Right atrium auricular region (tissue), 2 donors: ENCODE data around the gene ITGA1. TPM values are rescaled to one million over a fixed set of nuclear protein-coding genes. Genes with fewer than 3 reads are reported as not detected.

Experiments
- DNase-seq: peaks from one replicate; pipeline ENCODE4 v3.0.0-alpha.2; 2019; ENCODE audit warnings: low spot score
- H3K27ac ChIP-seq, 2 donors: fragments of 200-600 bp; sonication (generic); 1 replicate in 1 of 2; 2 replicates in 1 of 2; pipeline ENCODE4 v1.5.1; 2016 to 2019
- H3K27me3 ChIP-seq, 2 donors: fragments of 200-600 bp; sonication (generic); one replicate each; pipeline versions ENCODE4 v1.5.1 to v1.6.0; 2017 to 2019
- H3K36me3 ChIP-seq: fragments of 200-600 bp; sonication (generic); one replicate; pipeline ENCODE4 v1.5.1; 2016
- H3K4me1 ChIP-seq, 2 donors: fragments of 200-600 bp; sonication (generic); one replicate each; pipeline versions ENCODE4 v1.5.1 to v1.6.0; 2017 to 2019
- H3K4me3 ChIP-seq, 2 donors: fragments of 200-600 bp; sonication (generic); 1 replicate in 1 of 2; 2 replicates in 1 of 2; pipeline ENCODE4 v1.5.1; 2017 to 2019; ENCODE audit warnings: mild to moderate bottlenecking in 1 of 2, moderate library complexity in 1 of 2
- H3K9me3 ChIP-seq, 2 donors: fragments of 200-600 bp; sonication (generic); one replicate each; pipeline ENCODE4 v1.5.1; 2019
- total RNA-seq, 2 donors: library from RNA; depleted of rRNA; stranded (reverse); fragments of >200 nt; gene quantifications; one replicate each; pipeline ENCODE4 v1.1.0, GENCODE V29; 2016
- TF ChIP-seq, protein P1 (sequence below), 2 donors: fragments of 200-600 bp; sonication (generic); IDR thresholded peaks; one replicate each; pipeline ENCODE4 v1.5.1; 2019; ENCODE audit warnings: antibody characterized with exemption in 2 of 2

The ITGA1 gene
- total RNA-seq, 2 donors from 2014 or later, result 13.2 to 26.8 TPM

DNA sequence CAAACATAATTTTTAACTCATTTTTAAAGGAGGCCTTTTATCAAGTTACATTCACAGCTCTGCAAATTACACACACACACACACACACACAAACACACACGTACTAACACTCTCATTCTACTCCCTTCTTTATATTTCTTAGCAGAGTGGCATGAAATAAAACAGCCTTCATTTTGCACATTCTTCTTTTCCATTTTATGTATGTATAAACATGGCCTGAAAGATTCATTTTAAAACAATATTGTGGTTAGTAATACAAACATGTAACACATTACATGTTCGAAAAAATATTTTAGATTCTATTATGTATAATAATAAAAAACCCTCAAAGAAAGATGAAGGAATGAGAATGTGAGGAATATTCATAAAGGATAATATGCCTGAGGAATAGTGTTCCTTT lies 115.4 kb downstream of the ITGA1 start:
- TF ChIP-seq, protein P1, sequence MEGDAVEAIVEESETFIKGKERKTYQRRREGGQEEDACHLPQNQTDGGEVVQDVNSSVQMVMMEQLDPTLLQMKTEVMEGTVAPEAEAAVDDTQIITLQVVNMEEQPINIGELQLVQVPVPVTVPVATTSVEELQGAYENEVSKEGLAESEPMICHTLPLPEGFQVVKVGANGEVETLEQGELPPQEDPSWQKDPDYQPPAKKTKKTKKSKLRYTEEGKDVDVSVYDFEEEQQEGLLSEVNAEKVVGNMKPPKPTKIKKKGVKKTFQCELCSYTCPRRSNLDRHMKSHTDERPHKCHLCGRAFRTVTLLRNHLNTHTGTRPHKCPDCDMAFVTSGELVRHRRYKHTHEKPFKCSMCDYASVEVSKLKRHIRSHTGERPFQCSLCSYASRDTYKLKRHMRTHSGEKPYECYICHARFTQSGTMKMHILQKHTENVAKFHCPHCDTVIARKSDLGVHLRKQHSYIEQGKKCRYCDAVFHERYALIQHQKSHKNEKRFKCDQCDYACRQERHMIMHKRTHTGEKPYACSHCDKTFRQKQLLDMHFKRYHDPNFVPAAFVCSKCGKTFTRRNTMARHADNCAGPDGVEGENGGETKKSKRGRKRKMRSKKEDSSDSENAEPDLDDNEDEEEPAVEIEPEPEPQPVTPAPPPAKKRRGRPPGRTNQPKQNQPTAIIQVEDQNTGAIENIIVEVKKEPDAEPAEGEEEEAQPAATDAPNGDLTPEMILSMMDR (IDR thresholded peaks at IDR 0.05), result no peak
- Histone ChIP-seq H3K27ac (no peak overlapping the region), H3K9me3 (no peaks in the 10 kb centered on the region), H3K36me3 (no peaks in the 10 kb centered on the region), H3K4me1 (no peaks in the 10 kb centered on the region), H3K4me3 (no peak overlapping the region), H3K27me3 (no peaks in the 10 kb centered on the region)
- no peak for DNase-seq

DNA sequence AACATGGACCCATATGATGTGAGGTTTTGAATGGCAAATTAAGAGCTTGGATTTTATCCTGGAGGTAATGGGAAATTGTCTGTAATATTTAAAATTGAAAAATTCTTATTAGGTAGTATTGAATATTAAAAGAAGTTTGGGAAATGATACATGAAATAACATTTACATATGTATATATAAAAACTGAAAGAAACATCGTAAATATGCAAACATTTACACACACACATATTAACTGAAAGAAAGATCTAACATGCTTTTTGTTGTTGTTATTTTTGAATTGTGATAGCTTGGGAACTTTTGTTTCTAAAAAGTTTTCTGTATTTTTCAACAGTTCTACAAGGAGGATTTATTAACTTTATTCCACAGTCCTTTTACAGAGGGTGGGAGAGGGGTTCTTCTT lies 118.6 kb downstream of the ITGA1 start:
- H3K27me3 ChIP-seq, result no peaks in the 10 kb centered on the region
- no peaks in the 10 kb centered on the region for H3K36me3 ChIP-seq
- H3K4me1 ChIP-seq, result peaks cover 0 to 16% of the 10 kb centered on the region in 2 donors
- TF ChIP-seq, protein P1 (IDR thresholded peaks at IDR 0.05), result no peak
- H3K4me3 ChIP-seq, result no peak overlapping the region
- H3K27ac ChIP-seq, result no peak overlapping the region
- DNase-seq, result no peak
- H3K9me3 ChIP-seq, result no peaks in the 10 kb centered on the region

DNA sequence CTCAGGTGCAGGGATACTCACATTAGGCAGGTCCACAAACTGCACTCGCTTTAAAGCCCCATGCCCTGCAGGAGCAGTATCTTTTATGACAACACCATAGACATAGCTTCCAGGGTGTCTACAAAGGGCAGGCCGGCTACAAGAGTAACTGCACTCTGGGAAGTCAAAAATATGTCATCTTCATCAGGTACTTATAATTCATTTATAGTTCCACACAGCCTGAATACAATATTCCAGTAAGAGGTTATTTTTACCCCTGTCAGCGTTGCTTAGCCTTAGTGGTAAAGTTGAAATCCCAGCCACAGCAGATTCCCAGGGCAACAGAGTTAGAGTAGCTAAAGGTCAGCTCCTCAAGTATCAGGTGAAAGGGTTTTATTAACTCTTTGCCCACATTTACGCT lies 119.1 kb downstream of the ITGA1 start:
- DNase-seq, result no peak
- Histone ChIP-seq H3K36me3 (no peaks in the 10 kb centered on the region), H3K4me3 (no peak overlapping the region), H3K9me3 (no peaks in the 10 kb centered on the region), H3K4me1 (peaks cover 0 to 16% of the 10 kb centered on the region in 2 donors), H3K27me3 (no peaks in the 10 kb centered on the region), H3K27ac (no peak overlapping the region)
- TF ChIP-seq, protein P1 (IDR thresholded peaks at IDR 0.05), result no peak

DNA sequence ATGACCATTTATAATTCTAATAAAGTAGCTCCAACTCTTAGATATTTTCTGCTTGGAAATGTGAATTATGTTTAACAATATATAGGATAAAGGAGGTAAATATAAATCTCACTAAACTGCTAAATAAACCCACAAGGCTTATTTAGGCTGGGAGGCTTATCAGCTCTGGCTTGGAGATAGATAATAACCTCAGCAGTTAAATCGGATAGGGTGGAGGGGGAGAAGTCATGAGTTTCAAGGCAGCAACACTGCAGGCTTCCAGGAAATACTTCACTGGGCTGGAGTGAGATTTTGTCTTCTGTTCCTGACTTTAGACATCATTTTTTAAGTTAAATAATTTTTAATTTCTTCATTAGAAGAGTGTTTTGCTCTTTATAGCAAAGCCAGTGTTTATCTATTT lies 121.5 kb downstream of the ITGA1 start:
- Histone ChIP-seq H3K27me3 (no peaks in the 10 kb centered on the region), H3K4me3 (no peak overlapping the region), H3K27ac (peak overlapping the region; percentile 21 to 30), H3K9me3 (no peaks in the 10 kb centered on the region), H3K36me3 (no peaks in the 10 kb centered on the region), H3K4me1 (peaks cover 0 to 16% of the 10 kb centered on the region in 2 donors)
- TF ChIP-seq, protein P1 (IDR thresholded peaks at IDR 0.05), result no peak
- DNase-seq, result no peak

DNA sequence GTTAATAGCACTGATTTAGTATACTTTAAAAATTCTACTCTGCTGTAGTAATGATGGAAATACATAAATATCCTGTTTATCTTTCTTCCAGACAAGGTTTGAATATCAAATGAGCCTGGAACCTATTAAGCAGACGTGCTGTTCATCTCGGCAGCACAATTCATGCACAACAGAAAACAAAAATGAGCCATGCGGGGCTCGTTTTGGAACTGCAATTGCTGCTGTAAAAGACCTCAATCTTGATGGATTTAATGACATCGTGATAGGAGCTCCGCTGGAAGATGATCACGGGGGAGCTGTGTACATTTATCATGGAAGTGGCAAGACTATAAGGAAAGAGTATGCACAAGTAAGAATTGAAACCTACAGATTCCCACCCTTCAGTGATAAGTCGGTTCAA lies 122.4 kb downstream of the ITGA1 start:
- DNase-seq, result no peak
- Histone ChIP-seq H3K27me3 (no peaks in the 10 kb centered on the region), H3K36me3 (no peaks in the 10 kb centered on the region), H3K4me1 (peaks cover 0 to 16% of the 10 kb centered on the region in 2 donors), H3K27ac (peak overlapping the region in 1 of 2 donors; percentile 30), H3K9me3 (no peaks in the 10 kb centered on the region), H3K4me3 (no peak overlapping the region)
- TF ChIP-seq, protein P1 (IDR thresholded peaks at IDR 0.05), result no peak

DNA sequence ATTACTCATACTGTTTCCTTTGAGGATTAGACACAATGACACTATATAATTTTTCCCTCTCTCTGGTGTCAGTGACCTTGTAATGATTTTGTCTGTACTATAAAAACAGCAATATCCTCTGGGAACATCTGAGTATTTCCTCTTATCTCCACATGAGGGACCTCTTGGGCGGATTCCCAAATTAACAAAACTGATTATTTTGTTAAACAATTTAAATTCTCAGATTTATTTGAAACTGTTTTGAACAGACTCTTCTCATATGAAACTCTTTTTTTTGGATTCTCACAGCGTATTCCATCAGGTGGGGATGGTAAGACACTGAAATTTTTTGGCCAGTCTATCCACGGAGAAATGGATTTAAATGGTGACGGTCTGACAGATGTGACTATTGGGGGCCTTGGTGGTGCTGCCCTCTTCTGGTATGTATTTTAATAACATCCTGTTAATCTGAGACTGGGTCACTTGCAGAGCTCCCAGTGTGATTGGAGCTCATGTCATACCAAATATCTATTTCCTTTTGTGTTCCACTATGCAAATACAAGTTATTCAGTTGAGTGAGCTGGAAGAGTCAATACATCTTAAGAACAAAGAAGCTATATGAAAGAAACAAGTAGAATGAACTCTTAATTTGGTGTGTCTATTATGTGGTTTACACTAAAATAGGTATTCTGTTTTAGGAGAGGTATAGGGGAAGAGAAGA lies 127.6 kb downstream of the ITGA1 start:
- no peaks in the 10 kb centered on the region for H3K9me3 ChIP-seq
- H3K27me3 ChIP-seq, result no peaks in the 10 kb centered on the region
- H3K4me1 ChIP-seq, result peaks cover 0 to 2% of the 10 kb centered on the region in 2 donors
- TF ChIP-seq, protein P1 (IDR thresholded peaks at IDR 0.05), result peak; percentile 23 to 89
- H3K36me3 ChIP-seq, result no peaks in the 10 kb centered on the region
- H3K27ac ChIP-seq, result peak overlapping the region in 1 of 2 donors; percentile 32
- peak overlapping the region; percentile 7 to 17 for H3K4me3 ChIP-seq
- DNase-seq, result peak; percentile 63
